ENCODE measurements around the gene EBF3. TPM values are rescaled to one million over a fixed set of nuclear protein-coding genes. Genes with fewer than 3 reads are reported as not detected.

Gene EBF3
- total RNA-seq, 1 experiment from 2014 or later = 0.22 TPM

DNA sequence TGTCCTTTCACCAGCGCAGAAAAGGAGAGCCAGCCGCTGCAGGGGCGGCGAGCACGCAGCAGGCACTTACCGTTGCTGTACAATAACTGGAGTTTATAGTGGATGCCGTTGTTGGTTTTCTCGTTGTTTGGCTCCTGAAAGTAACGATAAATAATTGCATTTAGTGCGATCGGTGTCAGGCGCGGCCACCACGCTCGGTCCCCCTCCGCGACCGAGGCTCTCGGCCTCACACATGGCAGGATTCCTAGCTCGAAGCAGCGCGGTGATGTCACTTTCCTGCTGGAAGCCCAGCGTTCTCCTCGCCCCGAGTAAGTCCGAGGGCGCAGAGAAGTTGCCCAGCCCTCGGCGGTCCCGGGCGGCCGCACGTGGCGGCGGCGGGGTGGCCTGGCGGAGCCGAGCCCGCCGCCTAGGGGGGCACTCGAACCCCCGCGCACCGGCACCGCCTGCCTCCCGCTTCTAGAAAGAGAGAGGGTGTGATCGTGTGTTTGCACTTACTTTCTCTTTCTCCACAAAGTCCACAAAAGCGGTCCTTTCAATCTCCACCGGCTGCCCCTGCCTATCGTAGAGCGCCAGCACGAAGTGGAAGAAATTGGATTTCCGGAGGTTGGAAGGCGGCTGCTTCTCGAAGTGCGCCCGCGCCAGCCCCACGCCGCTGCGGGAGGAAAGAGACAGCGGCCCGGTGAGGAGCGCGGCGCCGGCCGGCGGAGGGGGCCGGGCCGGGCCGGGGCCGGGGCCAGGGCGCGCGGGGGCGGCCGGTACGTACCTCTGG, 1.0 kb downstream of the EBF3 start:
- H3K27ac ChIP-seq (ENCODE audit: insufficient read length, low read depth, low read length) = no peak overlapping the region
- WGBS (ENCODE audit: extremely low coverage, insufficient read length, low lambda C conversion rate) = no CpG with 5 or more reads among the region's 79 CpGs

More for the DNA sequence above, 1.0 kb downstream of the EBF3 start:
- no peak overlapping the region for H3T11ph ChIP-seq (ENCODE audit: low read length)
- no peak overlapping the region for H3K4ac ChIP-seq (ENCODE audit: low read depth, low read length)
- peak overlapping the region; percentile 49 to 84 for H3K4me3 Mint-ChIP-seq
- no peaks in the 10 kb centered on the region; a peak in 1 of 7 replicates for H3K36me3 Mint-ChIP-seq (ENCODE audit: insufficient read depth in 1 of 3, low read depth in 3 of 3)
- H4K20me1 ChIP-seq (ENCODE audit: control insufficient read depth, insufficient read depth, insufficient read length) = no peaks in the 10 kb centered on the region
- no peak overlapping the region for H3K18ac ChIP-seq (ENCODE audit: insufficient read length, low read depth, low read length)
- H3K9me3 Mint-ChIP-seq = peaks cover 0 to 8% of the 10 kb centered on the region in 2 experiments; a peak in 3 of 5 replicates
- TF ChIP-seq CTCF (conservative IDR thresholded peaks at IDR 0.05) = no peak
- no peak overlapping the region for H4K91ac ChIP-seq (ENCODE audit: insufficient read length, low read depth, low read length)
- no peak overlapping the region for H2AFZ ChIP-seq (ENCODE audit: low read length)
- H4K5ac ChIP-seq (ENCODE audit: insufficient read length, low read depth, low read length) = no peak overlapping the region
- no peak overlapping the region for H2BK120ac ChIP-seq (ENCODE audit: low read depth, low read length, poor library complexity, severe bottlenecking)
- no peaks in the 10 kb centered on the region for H3K79me2 ChIP-seq (ENCODE audit: insufficient read depth, low read length)
- no peak overlapping the region for H3K9ac ChIP-seq (ENCODE audit: extremely low read depth, insufficient read length, low read length)
- H3K9me3 ChIP-seq (ENCODE audit: control insufficient read depth, low read depth, low read length) = no peaks in the 10 kb centered on the region
- H3K27ac Mint-ChIP-seq = no peak overlapping the region
- no peak overlapping the region for H2AK5ac ChIP-seq (ENCODE audit: insufficient read length, low read length)
- no peak overlapping the region for H2BK5ac ChIP-seq (ENCODE audit: insufficient read length, low read length)
- peaks cover 88% of the 10 kb centered on the region for H3K27me3 Mint-ChIP-seq (ENCODE audit: low read depth)
- peaks cover 16 to 53% of the 10 kb centered on the region in 2 experiments for H3K4me1 Mint-ChIP-seq
- peaks cover 15% of the 10 kb centered on the region for H3K23me2 ChIP-seq (ENCODE audit: insufficient read length, low read depth, low read length, poor library complexity, severe bottlenecking)
- H3K14ac ChIP-seq (ENCODE audit: insufficient read depth, low read length) = no peak overlapping the region
- peak; percentile 66 for DNase-seq
- peaks cover 85% of the 10 kb centered on the region for H3K27me3 ChIP-seq (ENCODE audit: insufficient read depth, low read length)
- H3K4me1 ChIP-seq (ENCODE audit: insufficient read depth, low read length) = peaks cover 3% of the 10 kb centered on the region; the same call in 1 of the 2 replicates
- no peak overlapping the region for H2BK20ac ChIP-seq (ENCODE audit: low read depth, low read length, poor library complexity, severe bottlenecking)
- H3K79me1 ChIP-seq (ENCODE audit: insufficient read depth, low read depth, low read length, poor library complexity, severe bottlenecking) = no peaks in the 10 kb centered on the region
- no peak overlapping the region for H2BK12ac ChIP-seq (ENCODE audit: insufficient read length, low read depth, low read length)
- peak overlapping the region; percentile 64 for H3K4me2 ChIP-seq (ENCODE audit: insufficient read depth, insufficient read length, low read length)
- no peak overlapping the region for H3K23ac ChIP-seq (ENCODE audit: insufficient read length, low read depth, low read length)
- H3K56ac ChIP-seq (ENCODE audit: insufficient read length, low read depth, low read length) = no peak overlapping the region
- no peak overlapping the region for H4K8ac ChIP-seq (replicated peaks; ENCODE audit: insufficient read length, low read depth, low read length)
- H2BK15ac ChIP-seq (ENCODE audit: low read depth, low read length) = no peak overlapping the region
